HG02798 (cell line): ENCODE data around the gene HSP90AB1.
A peak's percentile ranks its signal among the peaks of the same experiment; 100 is the strongest.

Experiments
- ATAC-seq: cut with Tn5 transposase; IDR thresholded peaks from one replicate; pipeline ENCODE4 v1.9.1; 2021; ENCODE audit warnings: mild to moderate bottlenecking; ENCODE audit not compliant: unreplicated experiment, poor library complexity

The HSP90AB1 gene

GRCh38 chr6:44246663-44247337, at the start of gene HSP90AB1:
TSS of gene HSP90AB1 (plus strand) at chr6:44247101. CDS start at chr6:44248630, 1,529 bp downstream.
- ATAC-seq: peak; percentile 69

- no peak for ATAC-seq
Measured at GRCh38 chr6:44198684-44199083, 48.2 kb upstream of the HSP90AB1 start.

- no peak for ATAC-seq
Measured at GRCh38 chr6:44199883-44200282, 47.0 kb upstream of the HSP90AB1 start.

- ATAC-seq: no peak
Measured at GRCh38 chr6:44201200-44201599, 45.7 kb upstream of the HSP90AB1 start.

GRCh38 chr6:44201638-44202303, 45.1 kb upstream of the HSP90AB1 start:
- ATAC-seq: no peak

GRCh38 chr6:44202332-44202971, 44.4 kb upstream of the HSP90AB1 start:
- ATAC-seq: no peak

GRCh38 chr6:44202972-44203750, 43.7 kb upstream of the HSP90AB1 start:
- ATAC-seq: no peak

GRCh38 chr6:44203955-44204354, 42.9 kb upstream of the HSP90AB1 start:
- ATAC-seq: no peak

GRCh38 chr6:44207966-44208365, 38.9 kb upstream of the HSP90AB1 start:
- no peak for ATAC-seq

- ATAC-seq: no peak
Measured at GRCh38 chr6:44211284-44211683, 35.6 kb upstream of the HSP90AB1 start.

- ATAC-seq: no peak
Measured at GRCh38 chr6:44214307-44214706, 32.6 kb upstream of the HSP90AB1 start.

- ATAC-seq: no peak
Measured at GRCh38 chr6:44216677-44217331, 30.1 kb upstream of the HSP90AB1 start, which contains the start of gene MYMX. TSS of gene MYMX (plus strand) at chr6:44216926. CDS start at chr6:44217472, 546 bp downstream.

- ATAC-seq: no peak
Measured at GRCh38 chr6:44217332-44218143, 29.4 kb upstream of the HSP90AB1 start.

- ATAC-seq: peak; percentile 69
Measured at GRCh38 chr6:44219053-44219814, 27.7 kb upstream of the HSP90AB1 start.

GRCh38 chr6:44219815-44220784, 26.8 kb upstream of the HSP90AB1 start:
- ATAC-seq: no peak

- no peak for ATAC-seq
Measured at GRCh38 chr6:44220913-44221290, 26.0 kb upstream of the HSP90AB1 start.

GRCh38 chr6:44221291-44221960, 25.5 kb upstream of the HSP90AB1 start:
- peak; percentile 52 for ATAC-seq
